ENCODE data around the gene RAI1. TPM values are rescaled to one million over a fixed set of nuclear protein-coding genes. Genes with fewer than 3 reads are reported as not detected.
A peak's percentile ranks its signal among the peaks of the same experiment; 100 is the strongest.

RAI1 gene
- total RNA-seq, 1 donor: 16.0 TPM

- DNase-seq (ENCODE audit: low read depth): no peak
- no peak for TF ChIP-seq CTCF (IDR thresholded peaks at IDR 0.05; ENCODE audit: insufficient read depth, low read depth, low read length)
- H3K4me3 ChIP-seq (ENCODE audit: low read depth, low read length): no peak overlapping the region
Observed at GRCh38 chr17:17789410-17789809, 108.2 kb downstream of the RAI1 start.

- TF ChIP-seq CTCF (IDR thresholded peaks at IDR 0.05; ENCODE audit: insufficient read depth, low read depth, low read length): no peak
- DNase-seq (ENCODE audit: low read depth): no peak
- H3K4me3 ChIP-seq (ENCODE audit: low read depth, low read length): no peak overlapping the region
Observed at GRCh38 chr17:17789828-17790636, 108.8 kb downstream of the RAI1 start.

GRCh38 chr17:17790637-17791464 is 109.6 kb downstream of the RAI1 start:
- DNase-seq (ENCODE audit: low read depth): no peak
- H3K4me3 ChIP-seq (ENCODE audit: low read depth, low read length): no peak overlapping the region
- no peak for TF ChIP-seq CTCF (IDR thresholded peaks at IDR 0.05; ENCODE audit: insufficient read depth, low read depth, low read length)

- TF ChIP-seq CTCF (IDR thresholded peaks at IDR 0.05; ENCODE audit: insufficient read depth, low read depth, low read length): no peak
- no peak for DNase-seq (ENCODE audit: low read depth)
- no peak overlapping the region for H3K4me3 ChIP-seq (ENCODE audit: low read depth, low read length)
Observed at GRCh38 chr17:17792037-17792550, 110.8 kb downstream of the RAI1 start.

GRCh38 chr17:17792551-17793377 is 111.5 kb downstream of the RAI1 start:
- no peak for TF ChIP-seq CTCF (IDR thresholded peaks at IDR 0.05; ENCODE audit: insufficient read depth, low read depth, low read length)
- no peak overlapping the region for H3K4me3 ChIP-seq (ENCODE audit: low read depth, low read length)
- DNase-seq (ENCODE audit: low read depth): peak; percentile 83

Data from fibroblast of villous mesenchyme (primary cell).